Progenitor cell of endocrine pancreas (in vitro differentiated cells): ENCODE results near the gene CLEC7A. TPM values are rescaled to one million over a fixed set of nuclear protein-coding genes. Genes with fewer than 3 reads are reported as not detected.

Experiments
- DNase-seq: peaks from one replicate; pipeline ENCODE4 v3.0.0; 2021; ENCODE audit warnings: low spot score; ENCODE audit not compliant: unreplicated experiment
- H3K27ac Mint-ChIP-seq: 2 replicates; pipeline ENCODE4 v1.8.0; 2021; ENCODE audit warnings: mild to moderate bottlenecking, moderate library complexity, mixed read lengths
- H3K27me3 Mint-ChIP-seq: 2 replicates; pipeline ENCODE4 v1.8.0; 2021; ENCODE audit warnings: mixed read lengths
- H3K36me3 Mint-ChIP-seq: 2 replicates; pipeline ENCODE4 v1.8.0; 2022; ENCODE audit warnings: mixed read lengths; ENCODE audit not compliant: insufficient read depth
- H3K4me1 Mint-ChIP-seq: 2 replicates; pipeline ENCODE4 v1.8.0; 2021; ENCODE audit warnings: low read depth, mixed read lengths
- H3K4me3 Mint-ChIP-seq: 2 replicates; pipeline ENCODE4 v1.8.0; 2021; ENCODE audit warnings: low read depth, mild to moderate bottlenecking, moderate library complexity, mixed read lengths
- H3K9me3 Mint-ChIP-seq: 2 replicates; pipeline ENCODE4 v1.8.0; 2021; ENCODE audit warnings: low read depth, mixed read lengths
- total RNA-seq: library from RNA; stranded (reverse); gene quantifications from 2 replicates; pipeline ENCODE4 v1.2.1, GENCODE V29; 2021
- TF ChIP-seq, protein P1 (sequence below): fragments of 200-600 bp; sonication (generic); IDR thresholded peaks from one replicate; pipeline ENCODE4 v1.5.0; 2021; ENCODE audit warnings: antibody characterized with exemption, mild to moderate bottlenecking; ENCODE audit not compliant: unreplicated experiment

Gene CLEC7A
- total RNA-seq, 1 donor from 2014 or later, result not detected

DNA sequence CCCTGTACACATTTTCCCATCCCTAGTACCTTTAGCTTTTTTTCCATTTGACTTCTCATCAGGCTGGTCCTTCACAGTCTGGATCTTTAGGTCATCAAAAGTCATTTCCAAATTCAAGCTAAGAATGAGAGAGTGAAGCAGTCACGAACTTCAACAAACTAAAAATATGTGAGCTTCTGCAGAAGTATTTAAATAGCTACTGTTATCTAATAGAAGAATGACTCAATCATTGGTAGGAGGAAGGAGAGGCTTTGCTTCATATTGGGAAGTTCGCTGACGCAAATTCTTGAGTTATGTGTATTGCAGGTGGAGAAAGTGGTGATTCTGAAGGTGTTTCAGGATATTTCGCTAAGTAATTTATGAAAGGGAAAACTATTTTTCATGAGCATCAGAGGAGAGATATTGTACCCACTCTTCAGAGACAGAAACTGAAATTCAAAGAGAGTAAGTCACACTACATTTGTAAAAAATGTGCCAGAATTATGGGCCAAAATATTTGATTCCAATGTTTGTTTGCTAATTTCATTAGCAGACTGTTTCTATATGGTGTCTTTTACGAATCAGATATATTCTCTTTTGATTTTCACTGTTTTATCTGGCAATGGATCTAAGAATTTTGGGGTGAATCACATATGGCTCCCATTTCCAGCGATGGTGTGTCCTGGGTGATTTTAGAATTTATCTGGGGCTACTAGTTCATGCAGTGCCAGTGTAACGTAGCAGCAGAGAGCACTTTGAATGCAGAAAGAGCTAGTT is 42.2 kb upstream of the CLEC7A start, which contains the start of gene OLR1:
Gene OLR1 (minus strand): TSS at position 160 of the 756 bp plus-strand sequence. CDS start 55 bp downstream, at position 105.
- Mint-ChIP-seq H3K4me3 (no peak within 1 kb of the TSS), H3K9me3 (no peaks in the 10 kb centered on the region), H3K4me1 (peaks cover 9% of the 10 kb centered on the region), H3K36me3 (no peaks in the 10 kb centered on the region), H3K27me3 (no peaks in the 10 kb centered on the region), H3K27ac (no peak within 1 kb of the TSS)
- DNase-seq, result no peak
- TF ChIP-seq, protein P1, sequence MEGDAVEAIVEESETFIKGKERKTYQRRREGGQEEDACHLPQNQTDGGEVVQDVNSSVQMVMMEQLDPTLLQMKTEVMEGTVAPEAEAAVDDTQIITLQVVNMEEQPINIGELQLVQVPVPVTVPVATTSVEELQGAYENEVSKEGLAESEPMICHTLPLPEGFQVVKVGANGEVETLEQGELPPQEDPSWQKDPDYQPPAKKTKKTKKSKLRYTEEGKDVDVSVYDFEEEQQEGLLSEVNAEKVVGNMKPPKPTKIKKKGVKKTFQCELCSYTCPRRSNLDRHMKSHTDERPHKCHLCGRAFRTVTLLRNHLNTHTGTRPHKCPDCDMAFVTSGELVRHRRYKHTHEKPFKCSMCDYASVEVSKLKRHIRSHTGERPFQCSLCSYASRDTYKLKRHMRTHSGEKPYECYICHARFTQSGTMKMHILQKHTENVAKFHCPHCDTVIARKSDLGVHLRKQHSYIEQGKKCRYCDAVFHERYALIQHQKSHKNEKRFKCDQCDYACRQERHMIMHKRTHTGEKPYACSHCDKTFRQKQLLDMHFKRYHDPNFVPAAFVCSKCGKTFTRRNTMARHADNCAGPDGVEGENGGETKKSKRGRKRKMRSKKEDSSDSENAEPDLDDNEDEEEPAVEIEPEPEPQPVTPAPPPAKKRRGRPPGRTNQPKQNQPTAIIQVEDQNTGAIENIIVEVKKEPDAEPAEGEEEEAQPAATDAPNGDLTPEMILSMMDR, result no peak

DNA sequence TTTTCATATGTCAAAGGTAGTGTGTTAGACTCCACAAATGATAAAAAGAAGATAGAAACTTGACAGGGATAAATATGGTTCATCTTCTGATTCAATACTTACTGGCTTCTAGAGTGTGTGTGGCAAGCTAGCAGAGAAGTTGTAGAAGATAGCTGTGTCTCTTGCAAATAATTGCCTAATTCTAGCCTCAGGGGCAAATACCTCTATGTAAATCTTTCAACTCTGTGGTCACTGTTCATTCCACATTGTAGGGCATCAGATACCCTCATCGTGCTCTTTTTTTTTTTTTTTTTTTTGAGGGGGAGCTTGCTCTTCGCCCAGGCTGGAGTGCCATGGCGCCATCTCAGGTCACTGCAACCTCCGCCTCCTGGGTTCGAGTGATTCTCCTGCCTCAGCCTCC is 40.2 kb upstream of the CLEC7A start:
- TF ChIP-seq, protein P1, result no peak
- DNase-seq, result no peak
- no peaks in the 10 kb centered on the region for H3K36me3 Mint-ChIP-seq
- no peaks in the 10 kb centered on the region for H3K9me3 Mint-ChIP-seq
- H3K4me1 Mint-ChIP-seq, result no peaks in the 10 kb centered on the region
- H3K27ac Mint-ChIP-seq, result no peak overlapping the region
- no peak overlapping the region for H3K4me3 Mint-ChIP-seq
- H3K27me3 Mint-ChIP-seq, result no peaks in the 10 kb centered on the region

DNA sequence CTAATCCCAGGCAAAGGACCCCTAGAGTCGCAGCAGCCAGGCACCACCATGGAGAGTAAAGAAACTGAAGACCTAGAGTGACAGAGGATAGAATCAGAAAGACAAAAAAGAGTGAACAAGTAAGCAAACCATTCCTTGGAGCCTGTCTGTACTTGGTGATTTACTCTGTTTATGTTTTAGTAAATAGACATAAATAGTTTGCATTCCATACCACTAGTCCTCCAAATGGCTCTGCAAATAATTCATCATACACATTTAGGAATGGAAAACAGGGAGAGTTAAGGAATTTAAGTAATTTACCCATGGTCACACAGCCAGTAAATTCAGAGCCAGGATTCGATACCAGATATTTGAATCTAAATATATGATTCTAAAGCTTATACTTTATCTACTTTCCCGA is 39.1 kb upstream of the CLEC7A start:
- Mint-ChIP-seq H3K27ac (no peak overlapping the region), H3K36me3 (no peaks in the 10 kb centered on the region), H3K27me3 (no peaks in the 10 kb centered on the region), H3K4me3 (no peak overlapping the region), H3K9me3 (no peaks in the 10 kb centered on the region), H3K4me1 (no peaks in the 10 kb centered on the region)
- DNase-seq, result no peak
- TF ChIP-seq, protein P1, result no peak

DNA sequence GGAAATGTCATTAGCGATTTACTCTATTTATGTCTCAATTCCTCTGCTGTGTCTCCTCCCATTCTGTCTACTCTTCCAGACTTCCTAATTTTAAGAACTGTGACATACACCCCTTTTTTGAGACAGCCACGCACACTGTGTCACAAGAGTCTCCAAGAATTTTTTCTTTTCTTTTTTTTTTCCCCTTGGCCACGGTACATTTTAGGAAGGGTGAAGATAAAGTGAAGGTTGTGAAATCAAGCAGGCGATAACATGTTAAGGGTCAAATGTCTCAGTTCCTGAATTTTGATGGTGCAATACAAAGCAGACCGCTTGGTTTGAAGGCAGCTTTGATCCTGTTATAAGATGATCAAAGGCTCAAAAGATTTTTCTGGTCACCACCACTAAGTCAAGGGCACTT is 37.6 kb upstream of the CLEC7A start:
- no peak for DNase-seq
- no peak overlapping the region for H3K27ac Mint-ChIP-seq
- no peaks in the 10 kb centered on the region for H3K27me3 Mint-ChIP-seq
- H3K4me1 Mint-ChIP-seq, result no peaks in the 10 kb centered on the region
- no peak overlapping the region for H3K4me3 Mint-ChIP-seq
- no peaks in the 10 kb centered on the region for H3K9me3 Mint-ChIP-seq
- TF ChIP-seq, protein P1, result no peak
- no peaks in the 10 kb centered on the region for H3K36me3 Mint-ChIP-seq

DNA sequence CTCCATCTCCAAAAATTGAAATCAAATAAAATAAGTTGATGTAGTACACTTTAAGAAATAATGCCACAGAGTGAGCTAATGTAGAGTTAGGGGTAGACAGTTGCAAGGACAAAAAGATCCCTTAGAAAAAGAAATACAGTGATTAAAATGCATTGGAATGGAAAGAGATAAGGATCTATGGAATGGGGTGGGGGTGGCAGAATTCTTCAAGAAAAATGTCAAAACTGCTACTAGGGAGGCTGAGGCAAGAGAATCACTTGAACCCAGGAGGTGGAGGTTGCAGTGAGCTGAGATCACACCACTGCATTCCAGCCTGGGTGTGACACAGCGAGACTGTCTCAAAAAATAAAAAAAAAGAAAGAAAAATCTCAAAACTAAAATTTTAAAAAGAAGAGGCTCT is 35.4 kb upstream of the CLEC7A start:
- no peaks in the 10 kb centered on the region for H3K9me3 Mint-ChIP-seq
- H3K27me3 Mint-ChIP-seq, result peaks cover 4% of the 10 kb centered on the region
- no peak overlapping the region for H3K27ac Mint-ChIP-seq
- TF ChIP-seq, protein P1, result no peak
- no peak for DNase-seq
- H3K4me3 Mint-ChIP-seq, result no peak overlapping the region
- H3K36me3 Mint-ChIP-seq, result no peaks in the 10 kb centered on the region
- no peaks in the 10 kb centered on the region for H3K4me1 Mint-ChIP-seq
